Measurements from ENCODE around the gene WWOX. TPM values are rescaled to one million over a fixed set of nuclear protein-coding genes. Genes with fewer than 3 reads are reported as not detected.

The WWOX gene
- total and polyA plus RNA-seq, 2 donors (not counting 3 experiments of a cell fraction or from before 2014, with no cell fraction given): 6.2 to 12.5 TPM

DNA sequence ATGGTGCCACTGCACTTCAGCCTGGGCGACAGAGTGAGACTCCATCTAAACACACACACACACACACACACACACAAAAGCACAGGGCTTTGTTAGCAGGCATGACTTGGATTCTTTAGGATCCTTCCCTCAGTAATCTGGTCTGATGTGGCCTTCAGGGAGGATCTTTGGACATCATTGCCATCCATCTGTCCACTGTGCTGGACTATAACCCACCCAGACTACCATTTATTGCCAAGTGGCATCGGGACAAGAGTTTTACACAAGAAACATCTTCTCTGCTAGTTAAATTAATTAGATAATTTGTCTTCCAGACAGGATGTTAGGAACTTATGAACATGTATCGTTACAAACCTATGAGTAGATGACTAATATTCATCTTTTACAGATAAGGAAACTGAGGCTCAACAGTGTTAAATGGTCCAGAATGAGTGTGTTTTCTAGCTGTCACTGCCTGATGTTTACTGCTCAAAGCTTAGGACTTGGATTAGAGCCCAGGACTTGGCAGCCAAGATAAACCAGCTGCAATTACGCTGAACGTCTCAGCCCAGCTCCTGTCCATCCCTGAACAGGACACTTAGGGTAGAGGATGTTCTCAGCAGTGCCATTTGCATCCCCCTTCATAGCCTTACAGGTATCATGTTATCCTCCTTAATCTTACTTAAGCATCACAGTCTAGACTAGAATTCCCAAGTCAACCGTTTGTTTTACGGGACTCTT, 285.8 kb downstream of the WWOX start:
- CTCF ChIA-PET: no interaction called here
- no peaks in the 10 kb centered on the region for H4K20me1 ChIP-seq (replicated peaks; ENCODE audit: control insufficient read depth, extremely low read depth, insufficient read depth, low read length)
- no peak overlapping the region for H3K9ac ChIP-seq (replicated peaks; ENCODE audit: extremely low read depth, insufficient read depth, low read length)
- no peak overlapping the region for H3K4me2 ChIP-seq (ENCODE audit: insufficient read depth, low read length)
- dilution Hi-C loops (cut with MboI; ENCODE audit: extremely low pct_ligation_motif_present, low sequenced_read_pairs): no loop called here
- intact Hi-C loops (cut with micrococcal nuclease): no loop called here
- no peaks in the 10 kb centered on the region for H3K36me3 ChIP-seq (ENCODE audit: control insufficient read depth in 2 of 2, extremely low read depth in 1 of 2, insufficient read depth in 2 of 2, low read length in 2 of 2)
- H2AFZ ChIP-seq (ENCODE audit: low read depth, low read length): no peak overlapping the region
- no peak overlapping the region for H3K27ac ChIP-seq (ENCODE audit: insufficient read depth, low read depth, low read length)
- H3K27me3 ChIP-seq (ENCODE audit: control insufficient read depth in 2 of 2, insufficient read depth in 2 of 2, low read length in 2 of 2): no peaks in the 10 kb centered on the region
- H3K4me1 ChIP-seq (ENCODE audit: control insufficient read depth, extremely low read depth, insufficient read depth, low read length): no peaks in the 10 kb centered on the region
- no TSS peak for BruUV-seq (replicated peaks)
- TF ChIP-seq MYC (IDR thresholded peaks at IDR 0.05; ENCODE audit: low read depth, low read length) (no peak), POLR2A (IDR thresholded peaks at IDR 0.05; ENCODE audit: low read depth, low read length) (no peak), JUN (IDR thresholded peaks at IDR 0.05; ENCODE audit: borderline replicate concordance, insufficient read depth, insufficient read length, low read depth) (no peak), EZH2 (IDR thresholded peaks at IDR 0.05; ENCODE audit: borderline replicate concordance, low read depth, low read length, severe bottlenecking) (no peak), FOS (IDR thresholded peaks at IDR 0.05; ENCODE audit: borderline replicate concordance, insufficient read depth, low read length) (no peak), GATA2 (IDR thresholded peaks at IDR 0.05; ENCODE audit: insufficient read depth, insufficient read length, low read depth, low read length) (no peak), POLR2AphosphoS5 (IDR thresholded peaks at IDR 0.05; ENCODE audit: insufficient read depth, low read depth, low read length) (no peak)
- TF ChIP-seq, protein P1, sequence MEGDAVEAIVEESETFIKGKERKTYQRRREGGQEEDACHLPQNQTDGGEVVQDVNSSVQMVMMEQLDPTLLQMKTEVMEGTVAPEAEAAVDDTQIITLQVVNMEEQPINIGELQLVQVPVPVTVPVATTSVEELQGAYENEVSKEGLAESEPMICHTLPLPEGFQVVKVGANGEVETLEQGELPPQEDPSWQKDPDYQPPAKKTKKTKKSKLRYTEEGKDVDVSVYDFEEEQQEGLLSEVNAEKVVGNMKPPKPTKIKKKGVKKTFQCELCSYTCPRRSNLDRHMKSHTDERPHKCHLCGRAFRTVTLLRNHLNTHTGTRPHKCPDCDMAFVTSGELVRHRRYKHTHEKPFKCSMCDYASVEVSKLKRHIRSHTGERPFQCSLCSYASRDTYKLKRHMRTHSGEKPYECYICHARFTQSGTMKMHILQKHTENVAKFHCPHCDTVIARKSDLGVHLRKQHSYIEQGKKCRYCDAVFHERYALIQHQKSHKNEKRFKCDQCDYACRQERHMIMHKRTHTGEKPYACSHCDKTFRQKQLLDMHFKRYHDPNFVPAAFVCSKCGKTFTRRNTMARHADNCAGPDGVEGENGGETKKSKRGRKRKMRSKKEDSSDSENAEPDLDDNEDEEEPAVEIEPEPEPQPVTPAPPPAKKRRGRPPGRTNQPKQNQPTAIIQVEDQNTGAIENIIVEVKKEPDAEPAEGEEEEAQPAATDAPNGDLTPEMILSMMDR (IDR thresholded peaks at IDR 0.05; ENCODE audit: extremely low read depth in 1 of 2, insufficient read depth in 1 of 2, low read depth in 1 of 2, low read length in 2 of 2): no peak
- TF ChIP-seq, protein P2, sequence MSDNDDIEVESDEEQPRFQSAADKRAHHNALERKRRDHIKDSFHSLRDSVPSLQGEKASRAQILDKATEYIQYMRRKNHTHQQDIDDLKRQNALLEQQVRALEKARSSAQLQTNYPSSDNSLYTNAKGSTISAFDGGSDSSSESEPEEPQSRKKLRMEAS (IDR thresholded peaks at IDR 0.05; ENCODE audit: insufficient read depth, insufficient read length): no peak
- DNase-seq (ENCODE audit: low read depth, low spot score): no peak
- no peaks in the 10 kb centered on the region for H3K79me2 ChIP-seq (ENCODE audit: control insufficient read depth, insufficient read depth, low read length)
- no peaks in the 10 kb centered on the region for H3K9me1 ChIP-seq (replicated peaks; ENCODE audit: control insufficient read depth, extremely low read depth, insufficient read depth, low read length)
- POLR2A ChIA-PET: no interaction called here
- FAIRE-seq: no peak
- H3K4me3 ChIP-seq (replicated peaks in 1 of 3; ENCODE audit: insufficient read depth in 1 of 3, low read depth in 1 of 3, low read length in 3 of 3): no peak overlapping the region
- H3K9me3 ChIP-seq (replicated peaks; ENCODE audit: control insufficient read depth, insufficient read depth, low read length): no peaks in the 10 kb centered on the region
